Kidney (tissue), 14 donors: ENCODE results near the gene OR10A4. TPM values are rescaled to one million over a fixed set of nuclear protein-coding genes. Genes with fewer than 3 reads are reported as not detected.
"Not testable (repeated sequence)": the region's sequence is repeated elsewhere in the genome, so short reads cannot be mapped to it uniquely, and the experiment has no call there.

ENCODE experiments used
- DNase-seq, 5 donors: peaks; one replicate each; pipeline ENCODE4 v3.0.0-alpha.2; 2013 to 2020
- FAIRE-seq: peaks from 2 replicates; lab custom pipeline; 2012; peaks lifted over from hg19 to GRCh38; lab: Jason Lieb, UNC
- H3K27ac ChIP-seq, 2 donors: one replicate each; pipeline ENCODE4 v1.7.0; 2013; ENCODE audit warnings: low read depth in 2 of 2, low read length in 2 of 2, inconsistent platforms in 1 of 2
- H3K27me3 ChIP-seq: one replicate; pipeline ENCODE4 v1.7.1; 2013; ENCODE audit warnings: low read length, inconsistent platforms; ENCODE audit not compliant: control insufficient read depth, insufficient read depth
- H3K36me3 ChIP-seq, 3 donors: one replicate each; pipeline versions ENCODE4 v1.7.0 to v1.7.1; 2013; ENCODE audit warnings: low read length in 3 of 3, control low read depth in 1 of 3, inconsistent platforms in 1 of 3; ENCODE audit not compliant: insufficient read depth in 3 of 3, control insufficient read depth in 2 of 3
- H3K4me1 ChIP-seq, 3 donors: one replicate each; pipeline versions ENCODE4 v1.7.0 to v1.7.1; 2013; ENCODE audit warnings: low read length in 3 of 3, inconsistent platforms in 1 of 3, low read depth in 1 of 3; ENCODE audit not compliant: control insufficient read depth in 2 of 3, insufficient read depth in 2 of 3
- H3K4me3 ChIP-seq, 3 donors: one replicate each; pipeline versions ENCODE4 v1.7.0 to v1.8.1; 2013; ENCODE audit warnings: low read length in 3 of 3, control low read depth in 1 of 3, inconsistent platforms in 1 of 3
- H3K9ac ChIP-seq, 3 donors: one replicate each; pipeline versions ENCODE4 v1.7.0 to v1.7.1; 2013; ENCODE audit warnings: low read length in 3 of 3, control low read depth in 1 of 3, inconsistent platforms in 1 of 3
- H3K9me3 ChIP-seq, 3 donors: one replicate each; pipeline versions ENCODE4 v1.7.0 to v1.7.1; 2013; ENCODE audit warnings: low read length in 3 of 3, control low read depth in 1 of 3, inconsistent platforms in 1 of 3; ENCODE audit not compliant: control insufficient read depth in 2 of 3, insufficient read depth in 1 of 3
- intact Hi-C: fragments of 100-400 bp; cut with DNase I; formaldehyde crosslinking; loops from one replicate; pipeline ENCODE4 v1.11.1; 2022
- polyA plus RNA-seq: library from polyadenylated mRNA; stranded (reverse); fragments of 350-450 nt; fragmentation: Illumina TruSeq; extraction: RNeasy Lipid Tissue Mini Kit (QIAGEN cat#74804); gene quantifications from one replicate; pipeline ENCODE4 v1.2.3, GENCODE V29; 2014; ENCODE audit warnings: low read depth, low replicate concordance; ENCODE audit not compliant: insufficient read depth
- total RNA-seq: library from RNA; stranded (reverse); fragmentation: NEBNext Ultra II Directional; extraction: Animal tissue kit (Norgen Biotek cat#: 25700); gene quantifications from one replicate; pipeline ENCODE4 v1.2.1, GENCODE V29; 2021
- TF ChIP-seq, protein P1 (sequence below): IDR thresholded peaks from 3 replicates; pipeline ENCODE4 v1.5.1; 2012; ENCODE audit warnings: mild to moderate bottlenecking, moderate library complexity, borderline replicate concordance; ENCODE audit not compliant: insufficient read depth; ENCODE audit errors: extremely low read depth
- donor health status: control.
- donor health status: control.
- donor health status: control.
- donor health status: control.
- donor health status: control.
- donor health status: DM: yes; HTN: yes; CAD: no.
- donor health status: Normal renal cell carcinoma (clear cell type).

OR10A4 gene
- total and polyA plus RNA-seq, 2 donors from 2014 or later = not detected

GRCh38 chr11:6895010-6895409 lies 18.6 kb downstream of the OR10A4 start:
- intact Hi-C loops = no loop called here
- TF ChIP-seq, protein P1, sequence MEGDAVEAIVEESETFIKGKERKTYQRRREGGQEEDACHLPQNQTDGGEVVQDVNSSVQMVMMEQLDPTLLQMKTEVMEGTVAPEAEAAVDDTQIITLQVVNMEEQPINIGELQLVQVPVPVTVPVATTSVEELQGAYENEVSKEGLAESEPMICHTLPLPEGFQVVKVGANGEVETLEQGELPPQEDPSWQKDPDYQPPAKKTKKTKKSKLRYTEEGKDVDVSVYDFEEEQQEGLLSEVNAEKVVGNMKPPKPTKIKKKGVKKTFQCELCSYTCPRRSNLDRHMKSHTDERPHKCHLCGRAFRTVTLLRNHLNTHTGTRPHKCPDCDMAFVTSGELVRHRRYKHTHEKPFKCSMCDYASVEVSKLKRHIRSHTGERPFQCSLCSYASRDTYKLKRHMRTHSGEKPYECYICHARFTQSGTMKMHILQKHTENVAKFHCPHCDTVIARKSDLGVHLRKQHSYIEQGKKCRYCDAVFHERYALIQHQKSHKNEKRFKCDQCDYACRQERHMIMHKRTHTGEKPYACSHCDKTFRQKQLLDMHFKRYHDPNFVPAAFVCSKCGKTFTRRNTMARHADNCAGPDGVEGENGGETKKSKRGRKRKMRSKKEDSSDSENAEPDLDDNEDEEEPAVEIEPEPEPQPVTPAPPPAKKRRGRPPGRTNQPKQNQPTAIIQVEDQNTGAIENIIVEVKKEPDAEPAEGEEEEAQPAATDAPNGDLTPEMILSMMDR = no peak
- H3K27me3 ChIP-seq = no peaks in the 10 kb centered on the region
- no peak overlapping the region for H3K9ac ChIP-seq
- no peak overlapping the region for H3K27ac ChIP-seq
- no peak overlapping the region for H3K4me3 ChIP-seq
- FAIRE-seq (no peak), DNase-seq (no peak)
- no peaks in the 10 kb centered on the region for H3K9me3 ChIP-seq
- H3K36me3 ChIP-seq = no peaks in the 10 kb centered on the region
- H3K4me1 ChIP-seq = no peaks in the 10 kb centered on the region

DNA sequence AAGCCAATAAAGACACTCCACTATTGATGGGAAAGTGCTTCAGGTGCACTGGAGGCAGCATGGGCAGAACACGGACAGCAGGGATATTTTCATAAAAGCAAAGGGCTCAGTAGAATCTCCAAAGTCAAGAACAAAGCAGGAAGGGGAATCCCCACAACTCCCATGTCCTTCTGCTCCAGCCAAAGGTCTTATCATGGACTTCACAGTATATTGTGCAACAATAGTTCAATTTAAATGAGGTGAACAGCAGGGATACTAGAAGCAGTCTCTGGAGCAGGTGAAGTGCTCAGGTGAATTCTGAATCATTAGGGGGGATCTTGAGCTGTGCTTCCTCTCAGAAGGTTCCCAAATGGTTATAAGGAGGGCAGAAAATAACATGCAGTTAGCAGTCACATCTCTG lies 22.5 kb downstream of the OR10A4 start:
- intact Hi-C loops = no loop called here
- Histone ChIP-seq H3K9ac (no peak overlapping the region), H3K9me3 (no peaks in the 10 kb centered on the region), H3K27me3 (no peaks in the 10 kb centered on the region), H3K27ac (no peak overlapping the region), H3K4me3 (no peak overlapping the region), H3K36me3 (no peaks in the 10 kb centered on the region), H3K4me1 (no peaks in the 10 kb centered on the region)
- TF ChIP-seq, protein P1 = no peak
- FAIRE-seq = no peak
- no peak for DNase-seq

DNA sequence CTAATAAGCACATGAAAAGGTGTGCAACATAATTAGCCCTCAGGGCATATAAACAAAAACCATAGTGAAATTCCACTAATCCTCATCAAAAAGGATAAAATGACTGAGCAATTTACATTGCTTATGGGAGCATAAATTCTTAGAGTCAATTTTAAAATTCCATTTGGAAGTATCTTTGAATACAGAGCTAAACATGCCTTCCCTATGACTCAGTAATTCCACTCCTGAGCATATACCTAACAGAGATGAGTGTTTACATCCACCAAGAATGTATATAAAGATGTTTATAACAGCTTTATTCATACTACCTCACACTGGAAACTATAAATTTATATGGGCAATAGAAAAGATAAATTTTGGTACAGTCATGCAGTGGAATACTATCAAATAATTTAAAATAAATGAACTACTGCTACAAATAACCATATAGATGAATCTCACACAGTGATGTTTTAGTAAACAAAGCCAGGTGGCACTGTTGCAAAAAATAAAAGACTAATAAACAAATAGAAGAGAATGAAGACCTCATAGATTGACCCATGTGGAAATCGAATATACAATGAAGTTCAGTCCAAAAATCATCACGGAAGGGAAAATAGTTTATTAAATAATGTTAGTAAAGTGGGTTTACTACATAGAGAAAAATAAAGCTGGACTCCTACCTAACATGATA lies 24.0 kb downstream of the OR10A4 start:
- DNase-seq (no peak), FAIRE-seq (no peak)
- no peak overlapping the region for H3K9ac ChIP-seq
- no peak overlapping the region for H3K27ac ChIP-seq
- H3K4me3 ChIP-seq = no peak overlapping the region
- H3K36me3 ChIP-seq = no peaks in the 10 kb centered on the region
- H3K27me3 ChIP-seq = no peaks in the 10 kb centered on the region
- intact Hi-C loops = no loop called here
- no peaks in the 10 kb centered on the region for H3K9me3 ChIP-seq
- TF ChIP-seq, protein P1 = no peak
- no peaks in the 10 kb centered on the region for H3K4me1 ChIP-seq

DNA sequence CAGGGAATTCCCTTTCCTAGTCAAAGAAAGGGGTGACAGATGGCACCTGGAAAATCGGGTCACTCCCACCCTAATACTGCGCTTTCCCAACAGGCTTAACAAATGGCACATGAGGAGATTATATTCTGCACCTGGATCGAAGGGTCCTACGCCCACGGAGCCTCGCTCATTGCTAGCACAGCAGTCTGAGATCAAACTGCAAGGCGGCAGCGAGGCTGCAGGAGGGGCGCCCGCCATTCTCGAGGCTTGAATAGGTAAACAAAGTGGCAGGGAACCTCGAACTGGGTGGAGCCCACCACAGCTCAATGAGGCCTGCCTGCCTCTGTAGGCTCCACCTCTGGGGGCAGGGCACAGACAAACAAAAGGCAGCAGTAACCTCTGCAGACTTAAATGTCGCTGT lies 28.4 kb downstream of the OR10A4 start:
- H3K36me3 ChIP-seq, H3K4me3 ChIP-seq, H3K27me3 ChIP-seq, H3K4me1 ChIP-seq, H3K9ac ChIP-seq, H3K9me3 ChIP-seq, FAIRE-seq, intact Hi-C loops, DNase-seq, H3K27ac ChIP-seq: not testable (repeated sequence)
